UCSD-AML1 (cell line): ENCODE data around the gene ADD2.

Experiments used
- DNase-seq: peaks from one replicate; lab custom pipeline; 2025; ENCODE audit not compliant: unreplicated experiment; lab: John Stamatoyannopoulos, UW

The ADD2 gene

DNA sequence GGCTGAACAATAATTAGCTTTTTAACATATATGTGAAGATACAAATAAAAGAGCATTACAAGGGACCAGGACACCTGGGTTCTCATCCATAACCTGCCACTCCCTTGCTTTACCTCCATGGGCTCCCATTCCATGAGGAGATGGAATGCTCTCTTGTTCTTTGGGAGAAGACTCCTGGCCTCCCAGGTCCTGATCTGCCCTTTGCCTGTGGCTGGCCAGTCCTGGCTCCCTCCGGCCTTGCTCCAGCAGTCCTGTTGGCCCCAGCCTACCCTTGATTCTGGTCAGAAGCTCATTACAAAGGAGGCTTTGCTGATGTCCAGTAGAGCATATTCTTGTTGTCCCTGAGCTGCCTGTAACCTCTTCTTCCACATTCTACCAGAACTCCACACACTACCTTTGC is 60.3 kb downstream of the ADD2 start:
- no peak for DNase-seq

DNA sequence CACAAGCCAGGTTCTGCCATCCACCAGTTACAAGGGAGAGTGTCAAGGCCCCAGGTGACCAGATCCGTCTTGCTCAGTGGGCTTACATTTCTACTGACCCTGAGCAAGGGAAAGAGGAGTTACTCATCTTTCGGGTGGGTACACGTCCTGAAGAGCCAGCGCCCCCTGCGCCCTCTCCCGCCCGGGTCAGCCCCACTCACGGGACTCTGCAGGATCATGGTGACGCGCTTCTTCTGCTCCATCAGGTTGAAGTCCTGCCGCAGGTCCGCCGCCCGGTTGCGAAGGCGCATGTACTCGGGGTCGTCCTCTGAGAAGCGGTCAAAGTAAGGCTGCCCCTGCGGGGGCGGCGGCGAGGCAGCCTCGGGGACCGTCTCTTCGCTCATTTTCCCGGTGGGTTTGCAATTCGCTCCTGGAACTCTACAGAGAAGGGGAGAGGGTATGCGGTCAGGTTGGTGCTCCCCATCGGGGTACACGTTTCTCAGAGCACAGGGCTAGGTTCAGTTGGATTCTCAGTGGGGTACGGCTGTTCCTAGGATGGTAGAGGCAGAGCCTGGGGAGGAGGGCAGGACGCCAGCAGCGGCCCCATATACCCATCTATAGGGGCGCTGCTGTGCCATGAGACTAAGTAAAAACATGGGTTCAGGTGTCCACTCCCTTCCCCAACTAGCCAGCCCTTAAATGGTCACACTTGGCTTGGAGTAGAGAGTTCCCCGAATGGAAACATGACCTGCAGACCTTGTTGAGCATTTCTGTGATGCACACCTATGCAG is 61.8 kb downstream of the ADD2 start:
- no peak for DNase-seq

DNA sequence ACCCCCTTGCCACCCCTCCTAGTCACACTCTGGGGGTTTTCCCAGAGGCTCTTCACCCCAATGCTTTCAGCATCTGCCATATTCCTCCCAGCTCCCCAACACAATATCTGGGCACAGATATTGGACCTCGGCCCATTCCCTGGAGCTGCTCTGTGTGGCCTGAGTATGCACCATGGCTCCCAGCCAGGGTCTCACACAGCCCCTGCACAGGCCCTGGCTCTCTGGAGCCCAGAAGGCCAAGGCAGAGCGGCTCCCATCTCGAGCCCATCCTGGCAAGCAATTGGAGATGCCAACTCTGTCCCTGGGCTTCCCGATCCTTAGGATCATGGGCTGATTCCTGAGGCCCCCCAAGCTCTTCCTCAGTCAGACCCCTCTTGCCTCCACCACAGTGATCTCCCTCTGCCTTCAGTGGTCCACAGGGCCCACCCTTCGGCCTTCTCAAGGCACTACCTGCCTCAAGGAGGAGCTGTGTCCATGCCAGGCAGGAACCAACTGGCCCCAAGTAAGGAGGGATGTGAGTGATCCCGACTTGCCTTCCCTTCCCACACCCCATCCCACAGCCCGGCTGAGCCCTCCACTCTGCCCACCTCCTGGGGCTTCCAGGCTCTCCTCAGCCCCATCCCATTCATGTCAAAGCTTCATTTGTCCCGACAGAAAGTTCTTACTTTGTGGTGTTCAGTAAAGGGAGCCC is 62.7 kb downstream of the ADD2 start:
- DNase-seq = no peak

- no peak for DNase-seq
Observed at GRCh38 chr2:70703900-70704549, 64.0 kb downstream of the ADD2 start.

DNA sequence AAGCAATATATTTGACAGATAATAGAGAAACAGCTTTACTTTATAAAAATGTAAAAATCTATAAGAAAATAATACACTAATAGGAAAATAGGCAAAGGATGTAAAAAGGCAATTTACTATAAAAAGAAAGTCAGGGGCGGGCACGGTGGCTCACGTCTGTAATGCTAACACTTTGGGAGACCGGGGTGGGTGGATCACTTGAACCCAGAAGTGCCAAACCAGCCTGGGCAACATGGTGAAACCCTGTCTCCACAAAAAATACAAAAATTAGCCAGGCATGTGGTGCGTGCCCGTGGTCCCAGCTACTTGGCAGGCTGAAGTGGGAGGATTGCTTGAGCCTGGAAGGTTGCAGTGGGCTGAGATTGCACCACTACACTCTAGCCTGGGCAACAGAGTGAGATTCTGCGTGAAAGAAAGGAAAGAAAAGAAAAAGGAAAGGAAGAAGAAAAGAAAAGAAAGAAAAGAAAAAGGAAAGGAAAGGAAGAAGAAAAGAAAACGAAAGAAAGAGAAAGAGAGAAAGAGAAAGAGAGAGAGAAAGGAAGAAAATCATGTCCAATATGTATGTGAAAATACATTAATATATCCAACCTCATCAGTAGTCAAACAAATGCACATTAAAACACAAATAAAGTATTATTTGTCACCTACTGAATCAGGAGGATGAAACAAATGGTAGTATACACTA is 65.1 kb downstream of the ADD2 start:
- no peak for DNase-seq

DNA sequence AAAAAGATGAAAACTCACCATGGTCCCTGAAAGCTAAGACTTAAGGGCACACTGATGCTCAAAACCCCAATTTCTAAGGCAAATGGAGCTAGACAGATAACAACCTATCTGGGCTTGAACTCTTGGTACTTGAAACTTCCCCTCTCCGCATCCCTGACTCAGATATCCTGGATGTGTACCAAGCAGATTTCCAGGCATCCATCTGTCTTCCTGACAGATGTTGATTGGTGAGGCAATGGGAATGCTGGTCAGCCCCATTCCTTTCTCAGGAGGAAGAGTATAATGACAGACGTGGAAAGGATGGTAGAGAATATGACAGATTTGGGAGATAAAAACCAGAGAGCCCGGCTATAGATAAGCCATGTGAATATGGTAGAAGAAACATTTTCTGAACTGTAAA is 69.2 kb downstream of the ADD2 start:
- DNase-seq = no peak

DNA sequence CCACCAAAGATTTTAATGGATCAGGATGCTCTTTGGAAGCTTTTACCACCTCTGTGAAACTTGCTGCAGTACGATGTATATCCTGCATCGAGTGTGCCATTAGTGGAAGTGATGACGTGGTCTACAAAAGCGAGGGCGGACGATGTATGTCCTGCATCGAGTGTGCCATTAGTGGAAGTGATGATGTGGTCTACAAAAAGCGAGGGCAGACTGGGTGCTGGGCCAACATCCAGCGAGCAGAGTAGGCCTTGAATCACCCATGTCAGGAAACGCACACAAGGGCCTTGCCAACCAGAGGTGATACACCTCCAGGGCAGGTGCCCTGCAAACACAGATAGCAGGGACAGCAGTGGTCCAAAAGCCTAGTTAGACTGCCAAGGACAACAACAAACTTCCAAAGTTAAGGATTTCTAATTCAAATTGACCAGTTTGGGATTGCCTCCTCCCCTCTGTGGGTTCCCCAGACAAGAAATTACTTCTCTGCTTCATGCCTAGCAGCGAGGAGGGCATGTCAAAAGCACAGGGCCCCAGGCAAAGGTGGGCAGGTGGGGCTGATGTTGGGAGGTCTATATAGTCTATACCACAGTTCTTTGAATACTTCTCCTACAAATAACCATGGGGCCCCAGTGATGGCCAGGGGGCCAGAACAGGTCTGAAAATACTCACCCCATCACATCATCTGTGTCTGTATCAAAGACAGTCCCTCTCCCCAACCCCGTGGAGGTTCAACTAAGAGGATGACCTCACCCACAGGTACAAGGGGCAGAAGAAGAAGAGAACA is 70.2 kb downstream of the ADD2 start:
- no peak for DNase-seq

- no peak for DNase-seq
Observed at GRCh38 chr2:70696142-70696541, 71.9 kb downstream of the ADD2 start.

DNA sequence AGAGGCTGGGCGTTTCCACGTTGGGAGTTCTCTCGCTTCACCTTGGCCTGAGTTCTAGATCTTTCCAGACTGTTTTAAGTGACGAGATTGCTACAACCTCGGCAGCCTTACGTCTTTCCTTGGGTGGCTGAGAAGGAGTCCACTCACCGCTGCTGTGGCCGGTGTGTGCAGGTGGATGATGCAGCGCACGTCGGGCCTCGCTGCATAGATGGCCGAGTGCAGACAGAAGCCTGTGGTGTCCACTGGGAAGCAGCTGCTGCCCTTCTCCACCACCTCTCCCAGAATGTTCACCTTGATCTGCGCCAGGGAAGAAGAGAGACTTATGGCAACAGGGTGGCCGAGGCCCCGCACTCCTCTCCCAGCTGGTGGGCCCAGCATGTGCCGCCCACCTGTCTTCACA is 75.7 kb downstream of the ADD2 start:
- no peak for DNase-seq

DNA sequence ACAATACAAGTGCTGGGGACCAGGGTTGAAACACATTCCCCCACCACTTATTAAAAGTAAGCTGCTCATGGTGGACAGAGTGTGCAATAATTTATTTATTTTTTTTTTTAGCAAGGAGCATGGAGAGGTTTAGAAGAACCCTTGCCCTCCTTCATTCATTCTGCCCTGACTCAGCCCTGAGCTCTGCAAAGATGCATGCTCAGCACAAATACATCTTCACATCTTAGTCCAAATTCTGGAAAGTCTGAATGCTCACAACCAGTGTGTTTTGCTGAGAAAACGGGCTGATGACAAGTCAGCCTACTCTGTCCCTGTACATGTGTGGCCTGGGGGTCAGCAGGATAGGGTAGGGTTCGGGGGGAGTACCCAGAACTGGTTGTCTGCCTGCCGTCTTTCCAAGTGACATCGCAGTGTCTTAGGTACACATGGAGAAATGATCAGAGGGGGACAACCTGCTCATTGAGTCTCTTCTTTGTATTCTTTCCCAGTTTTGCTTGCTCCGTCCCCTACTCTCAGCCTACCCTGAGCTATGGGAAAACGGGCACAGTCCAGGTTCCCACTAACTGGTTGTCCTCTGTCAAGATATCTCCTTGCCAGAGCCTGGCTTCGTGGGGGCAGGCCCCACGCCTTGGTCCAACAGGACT is 76.4 kb downstream of the ADD2 start:
- no peak for DNase-seq

GRCh38 chr2:70690846-70691245 is 77.2 kb downstream of the ADD2 start:
- DNase-seq = no peak

DNA sequence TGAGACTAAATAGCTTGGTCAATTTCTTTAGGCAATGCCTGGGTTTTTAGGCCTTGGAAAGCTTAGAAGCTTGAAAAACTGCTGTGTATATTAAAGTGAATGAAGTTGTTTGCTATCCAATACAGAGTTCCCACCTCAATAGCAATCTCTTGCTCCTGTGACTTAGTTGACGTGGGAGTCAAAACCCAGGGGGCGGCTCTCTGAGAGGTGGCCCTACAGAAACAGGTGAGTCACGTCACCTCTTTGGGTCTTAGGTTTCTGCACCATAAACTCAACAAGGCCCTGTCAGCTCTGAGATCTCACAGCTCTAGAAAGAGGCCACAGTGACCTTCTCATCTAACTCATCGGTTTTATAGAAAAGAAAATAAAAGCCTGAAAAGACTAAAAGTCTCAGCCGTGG is 79.6 kb downstream of the ADD2 start:
- no peak for DNase-seq

GRCh38 chr2:70687461-70687795 is 80.6 kb downstream of the ADD2 start:
- DNase-seq = no peak

DNA sequence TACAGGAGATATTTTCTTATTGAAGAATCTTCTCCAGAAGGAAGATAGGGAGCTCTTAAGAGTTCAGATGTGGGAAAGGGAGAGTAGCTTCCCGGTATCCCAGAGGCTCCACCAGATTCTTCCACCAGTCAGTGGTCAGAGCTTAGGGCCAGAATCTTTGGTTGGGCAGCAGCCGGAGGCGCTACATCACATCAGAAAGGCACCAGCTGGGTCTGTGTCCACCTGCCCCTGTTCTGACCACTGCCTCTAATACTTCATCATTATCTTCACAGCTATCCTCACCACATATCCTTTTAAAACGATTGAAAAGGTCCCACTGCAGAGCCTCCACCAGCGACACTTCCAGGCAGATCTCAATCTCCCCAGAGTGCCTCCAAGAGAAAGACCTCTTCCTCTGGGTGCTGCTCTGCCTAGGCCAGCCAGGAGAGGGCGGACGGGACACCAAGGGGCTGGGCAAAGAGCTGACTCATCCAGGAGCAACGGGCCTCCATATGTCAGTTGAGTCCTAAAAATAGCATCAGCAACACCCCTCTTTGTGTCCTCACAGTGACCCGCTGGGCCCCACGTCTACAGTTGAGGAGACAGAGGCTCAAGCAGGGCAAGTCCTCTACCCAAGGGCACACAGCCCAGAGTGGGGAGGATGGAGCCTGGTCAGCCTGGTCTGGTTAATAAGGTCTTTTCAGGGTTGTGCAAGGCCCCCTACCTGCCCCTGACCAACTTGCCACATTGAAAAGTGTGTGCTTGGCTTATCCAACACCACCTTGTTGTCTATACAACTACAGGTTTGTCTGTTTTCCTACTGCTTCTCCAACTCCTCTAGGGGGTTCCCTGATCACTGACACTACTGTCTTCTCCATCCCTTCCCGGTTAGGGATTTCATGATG is 81.2 kb downstream of the ADD2 start:
- peak; percentile 44 for DNase-seq

GRCh38 chr2:70685771-70686171 is 82.2 kb downstream of the ADD2 start:
- no peak for DNase-seq

- no peak for DNase-seq
Observed at GRCh38 chr2:70684846-70685622, 83.0 kb downstream of the ADD2 start.

DNA sequence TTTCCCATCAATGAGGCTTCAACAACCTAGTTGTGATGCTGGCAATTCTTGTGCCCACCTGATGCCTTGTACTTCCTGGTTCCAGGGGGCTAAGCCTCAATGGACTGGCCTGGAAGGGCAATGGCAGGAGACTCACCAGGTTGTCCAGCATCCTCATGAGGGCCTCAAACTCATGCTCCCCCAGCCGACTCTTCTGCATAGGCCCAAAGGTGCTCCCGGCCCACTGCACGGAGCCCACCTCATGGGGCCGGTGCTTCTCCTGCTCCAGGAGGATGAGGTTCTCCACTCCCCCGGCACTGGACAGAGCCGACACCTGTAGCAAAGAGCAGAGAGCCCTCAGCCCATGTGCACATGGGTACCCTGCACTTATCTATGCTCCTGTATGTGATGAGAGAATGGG is 84.5 kb downstream of the ADD2 start:
- no peak for DNase-seq

- no peak for DNase-seq
Observed at GRCh38 chr2:70680735-70681134, 87.3 kb downstream of the ADD2 start.

DNA sequence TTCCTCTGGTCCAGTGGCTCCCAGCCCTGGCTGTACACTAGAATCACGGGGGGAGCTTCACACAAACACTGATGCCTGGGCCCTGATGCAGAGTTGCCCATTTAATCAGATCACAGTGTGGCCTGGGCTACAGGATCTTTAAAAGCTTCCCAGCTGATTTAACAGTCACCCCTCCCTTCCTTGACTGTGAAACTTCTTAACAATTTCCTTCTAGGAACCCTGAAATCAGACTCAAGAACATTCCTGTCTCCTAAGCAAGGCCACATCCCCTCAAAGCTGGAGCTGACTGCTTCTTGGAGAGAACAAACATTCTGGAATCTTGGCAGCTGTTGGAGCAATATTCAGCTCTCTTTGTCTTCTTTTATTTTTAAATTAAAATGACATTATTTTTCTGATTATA is 88.7 kb downstream of the ADD2 start:
- no peak for DNase-seq
